GM18526 (cell line): ENCODE measurements around the gene CARD11.

Source experiments
- POLR2A ChIP-seq: IDR thresholded peaks from 3 replicates; pipeline ENCODE4 v1.6.1; 2011; ENCODE audit not compliant: insufficient read length; ENCODE audit errors: extremely low read depth

Gene CARD11

DNA sequence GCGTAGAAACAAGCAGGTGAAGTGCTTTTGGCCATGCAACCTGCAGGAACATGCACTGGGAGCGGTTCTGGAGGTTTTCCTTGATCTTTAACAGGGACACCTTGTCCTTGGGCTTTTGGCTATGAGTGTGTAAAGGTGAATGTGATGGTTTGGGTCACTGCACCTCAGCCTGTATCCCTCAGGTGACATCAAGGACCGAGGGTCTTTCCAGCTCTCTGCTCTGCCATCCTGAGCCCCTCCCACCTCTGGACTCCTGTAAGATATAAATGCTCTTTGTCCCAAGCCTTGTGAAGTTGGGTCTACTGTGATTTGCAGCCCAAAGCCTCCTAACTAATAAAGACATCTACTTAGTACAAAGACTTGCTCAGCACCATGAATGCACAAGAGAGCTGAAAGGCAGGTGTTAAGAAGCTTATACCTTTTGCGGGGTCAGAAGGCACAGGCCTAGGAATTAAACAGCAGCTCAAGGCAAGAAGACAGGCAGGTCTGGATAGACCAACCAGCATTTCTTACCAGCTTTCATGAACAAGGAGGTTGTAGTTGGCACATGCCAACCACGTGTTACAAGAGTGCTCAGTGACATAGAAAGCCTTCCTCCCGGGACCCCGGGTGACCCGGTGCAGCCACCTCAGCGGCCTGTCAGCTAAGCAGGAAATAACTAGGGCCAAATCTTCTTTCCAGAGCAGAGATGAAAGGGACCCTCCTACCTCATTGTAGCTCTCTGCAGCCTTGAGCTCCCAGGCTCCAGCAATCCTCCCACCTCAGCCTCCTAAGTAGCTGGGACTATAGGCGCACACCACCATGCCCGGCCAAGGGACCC, 89.9 kb downstream of the CARD11 start:
- TF ChIP-seq POLR2A: no peak

DNA sequence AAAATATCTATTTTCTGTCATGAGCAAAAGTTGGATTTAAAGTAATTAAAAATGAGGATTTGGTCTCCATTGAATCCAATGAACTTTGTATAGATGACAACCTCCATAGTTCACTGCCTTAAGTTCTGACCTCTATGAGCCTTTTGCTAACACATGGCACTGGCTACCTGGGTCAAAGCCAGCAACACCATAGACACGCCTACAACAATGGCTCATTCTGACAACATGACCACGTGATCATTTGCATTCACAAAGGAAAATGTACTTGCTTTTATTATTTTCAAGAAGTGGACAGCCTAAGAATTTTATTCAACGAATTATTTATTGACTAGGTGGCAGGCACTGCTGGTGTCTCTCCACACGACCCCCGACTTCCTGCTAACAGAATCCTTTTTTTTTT, 90.6 kb downstream of the CARD11 start:
- no peak for TF ChIP-seq POLR2A

DNA sequence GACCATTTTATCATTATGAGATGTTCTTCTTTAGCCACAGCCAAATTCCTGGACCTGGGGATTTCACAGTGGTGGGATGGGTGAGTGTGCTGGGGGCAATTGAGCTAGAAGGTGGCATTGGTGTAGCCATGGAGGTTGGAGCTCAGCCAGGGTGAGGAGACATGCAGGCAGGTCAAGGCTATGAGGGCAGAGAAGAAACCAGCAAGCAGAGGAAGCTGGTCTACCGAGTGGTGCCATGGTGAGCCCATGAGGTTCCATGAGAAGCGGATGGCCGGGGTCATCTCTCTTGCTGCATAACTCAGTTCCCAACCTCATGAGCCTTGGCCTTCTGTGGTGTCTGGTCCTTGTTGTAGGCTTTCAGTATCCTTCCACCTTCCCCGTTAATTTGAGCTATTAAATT, 91.4 kb downstream of the CARD11 start:
- TF ChIP-seq POLR2A: no peak

DNA sequence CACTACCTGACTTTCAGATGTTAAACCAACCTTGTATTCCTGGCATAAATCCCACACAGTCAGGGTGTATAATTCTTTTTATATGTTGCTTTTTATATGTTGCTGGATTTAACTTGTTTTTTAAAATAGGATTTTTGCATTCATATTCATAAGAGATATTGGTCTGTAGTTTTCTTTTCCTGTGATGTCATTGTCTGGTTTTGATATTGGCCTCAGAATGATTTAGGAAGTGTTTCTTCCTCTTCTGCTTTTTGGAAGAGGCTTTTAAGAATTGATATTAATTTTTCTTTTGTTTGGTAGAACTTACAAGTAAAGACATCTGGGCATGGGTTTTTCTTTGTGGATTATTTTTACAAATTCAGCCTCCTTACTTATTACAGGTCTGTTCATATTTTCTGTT, 93.1 kb downstream of the CARD11 start:
- TF ChIP-seq POLR2A: no peak

DNA sequence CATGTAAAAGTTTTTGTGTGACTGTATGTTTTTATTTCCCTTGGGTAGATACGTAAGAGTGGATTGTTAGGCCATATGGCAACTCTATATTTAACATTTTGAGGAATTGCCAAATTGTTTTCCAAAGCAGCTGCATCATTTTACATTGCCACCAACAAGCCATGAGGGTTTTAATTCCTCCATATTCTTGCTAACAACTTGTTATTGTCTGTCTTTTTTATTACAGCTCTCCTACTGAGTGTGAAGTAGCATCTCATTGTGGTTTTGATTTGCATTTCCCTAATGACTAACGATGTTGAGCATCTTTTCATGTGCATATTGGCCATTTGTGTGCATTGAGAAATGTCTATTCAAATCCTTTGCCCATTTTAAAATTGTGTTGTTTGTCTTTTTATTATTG, 94.9 kb downstream of the CARD11 start:
- no peak for TF ChIP-seq POLR2A

DNA sequence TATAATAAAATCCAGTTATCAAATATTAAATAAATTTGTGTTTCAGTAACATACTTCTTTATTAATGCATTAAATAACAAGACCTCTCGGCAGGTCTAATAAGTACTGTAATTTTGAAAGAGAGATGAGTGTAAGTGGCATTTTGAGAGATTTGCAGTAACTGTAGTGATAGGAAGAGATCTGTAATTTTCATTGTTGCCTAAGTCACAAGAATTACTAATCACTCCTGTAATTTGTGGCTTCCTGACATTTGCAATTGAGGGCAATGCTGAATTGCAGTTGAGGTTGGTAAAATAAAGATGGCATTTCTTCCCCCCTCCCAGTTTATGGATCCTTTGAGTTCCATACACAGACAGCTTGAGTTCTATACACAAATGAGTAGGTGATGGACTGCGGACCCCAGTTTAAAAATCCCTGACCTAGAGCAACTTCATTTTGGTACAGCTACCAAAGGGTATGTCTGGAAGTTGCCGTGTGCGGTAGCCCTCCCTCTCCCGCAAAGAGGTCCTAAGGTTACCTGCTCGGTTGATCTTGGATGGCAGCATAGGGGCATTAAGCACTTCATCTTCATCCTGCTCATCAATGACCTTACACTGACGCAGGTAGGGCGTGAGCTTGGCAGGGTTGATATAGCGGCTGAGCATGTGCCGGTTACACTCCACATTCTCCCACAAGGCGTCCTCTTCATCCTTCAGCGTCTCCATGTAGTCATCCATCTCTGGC, 96.4 kb downstream of the CARD11 start:
- no peak for TF ChIP-seq POLR2A

DNA sequence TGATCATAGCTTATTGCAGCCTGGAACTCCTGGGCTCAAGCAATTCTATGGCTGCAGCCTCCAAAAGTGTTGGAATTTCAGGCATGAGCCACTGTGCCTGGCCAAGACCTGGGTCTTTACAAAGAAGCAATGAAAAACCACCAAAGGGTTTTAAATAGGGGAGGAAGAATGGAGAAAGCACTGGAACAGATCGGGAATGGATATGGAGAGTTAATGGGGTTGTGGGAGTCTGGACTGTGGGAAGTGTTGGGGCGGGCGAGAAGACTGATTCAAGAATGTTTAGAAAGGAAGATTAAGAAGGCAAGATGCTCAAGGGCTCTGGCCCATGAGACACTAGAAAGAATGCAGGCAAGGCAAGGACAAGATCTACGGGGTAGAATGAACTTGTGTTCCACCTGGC, 98.5 kb downstream of the CARD11 start:
- TF ChIP-seq POLR2A: no peak

DNA sequence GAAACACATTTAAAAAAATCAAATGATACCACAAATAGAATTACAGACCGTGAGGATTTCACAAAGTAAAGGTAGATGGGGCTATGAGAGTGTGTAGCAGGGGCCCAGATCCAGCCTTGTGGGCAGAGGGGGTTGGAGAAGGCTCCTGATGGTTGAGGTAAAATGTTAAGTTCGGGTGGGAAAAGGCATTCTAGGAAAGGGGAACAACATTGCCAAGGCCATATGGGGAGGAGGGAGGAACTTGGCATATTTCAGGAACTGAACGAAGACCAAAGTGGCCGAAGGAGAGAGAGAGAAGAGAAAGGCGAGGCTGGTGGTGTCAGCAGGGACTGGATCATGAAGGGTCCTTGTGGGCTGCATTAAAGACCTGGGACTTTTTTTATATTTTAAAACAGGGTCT, 98.9 kb downstream of the CARD11 start:
- no peak for TF ChIP-seq POLR2A

DNA sequence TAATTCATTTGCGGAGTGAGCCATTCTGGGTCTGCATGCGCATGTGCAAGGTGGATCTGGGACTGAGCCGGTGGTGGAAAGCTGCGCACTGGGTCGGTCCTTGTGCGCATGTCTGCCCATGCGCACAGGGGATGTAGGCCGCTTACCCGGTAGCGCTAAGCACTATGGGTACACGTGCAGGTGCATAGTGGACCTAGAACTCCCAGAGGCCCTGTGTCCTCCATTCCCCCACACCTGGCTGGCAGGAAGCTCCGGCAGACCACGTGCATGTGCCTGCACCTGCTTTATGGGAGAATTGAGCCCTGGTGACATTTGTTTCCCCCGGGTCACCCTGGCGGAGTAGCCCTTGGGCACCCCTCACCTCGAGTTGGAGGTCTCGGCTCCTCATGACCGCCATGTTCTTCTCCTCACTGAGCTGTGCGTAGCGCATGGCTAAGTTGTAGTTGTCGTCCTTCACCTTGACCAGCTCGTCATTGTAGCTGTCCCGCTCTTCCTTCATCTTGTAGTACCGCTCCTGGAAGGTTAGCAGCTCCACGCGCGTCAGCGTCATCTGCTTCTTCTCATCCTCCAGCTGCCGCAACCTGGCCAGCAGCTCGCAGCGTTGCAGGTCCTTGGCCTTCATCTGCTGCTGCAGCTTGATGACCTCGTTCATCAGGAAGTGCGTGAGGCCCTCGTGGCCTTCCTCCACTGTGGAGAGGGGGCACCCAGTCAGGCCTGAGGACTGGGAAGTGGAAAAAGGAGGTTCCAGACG, 99.6 kb downstream of the CARD11 start:
- no peak for TF ChIP-seq POLR2A

DNA sequence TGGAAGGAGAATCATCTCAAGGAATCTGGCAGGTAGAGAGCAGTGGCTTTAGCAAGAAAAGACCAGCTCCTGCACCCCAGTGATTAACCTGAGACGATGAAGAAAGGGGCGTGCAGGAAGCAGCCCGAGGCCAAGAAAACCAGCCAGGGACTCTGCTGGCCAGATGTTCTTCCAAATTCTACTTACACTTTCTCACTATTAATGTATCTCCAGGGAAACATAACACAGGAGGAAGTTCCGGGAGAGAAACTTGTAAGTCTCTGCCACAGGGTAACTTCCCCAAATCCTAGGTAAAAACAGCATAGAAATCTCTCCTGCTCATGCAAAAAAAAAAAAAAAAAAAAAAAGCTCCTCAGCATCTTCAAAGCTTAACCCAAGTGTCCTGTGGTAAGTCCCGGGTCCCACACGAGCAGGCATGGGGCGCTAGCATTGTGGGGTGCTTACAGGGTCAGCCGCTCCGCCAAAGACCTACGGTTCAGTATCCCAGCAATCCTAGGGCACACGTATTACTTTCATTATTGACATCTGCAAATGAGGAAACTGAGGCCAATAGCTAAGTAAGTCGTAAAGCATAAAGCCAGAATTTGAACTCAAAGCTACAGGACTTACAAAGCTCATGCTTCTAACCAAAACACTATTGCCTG, 102.3 kb downstream of the CARD11 start:
- TF ChIP-seq POLR2A: no peak

DNA sequence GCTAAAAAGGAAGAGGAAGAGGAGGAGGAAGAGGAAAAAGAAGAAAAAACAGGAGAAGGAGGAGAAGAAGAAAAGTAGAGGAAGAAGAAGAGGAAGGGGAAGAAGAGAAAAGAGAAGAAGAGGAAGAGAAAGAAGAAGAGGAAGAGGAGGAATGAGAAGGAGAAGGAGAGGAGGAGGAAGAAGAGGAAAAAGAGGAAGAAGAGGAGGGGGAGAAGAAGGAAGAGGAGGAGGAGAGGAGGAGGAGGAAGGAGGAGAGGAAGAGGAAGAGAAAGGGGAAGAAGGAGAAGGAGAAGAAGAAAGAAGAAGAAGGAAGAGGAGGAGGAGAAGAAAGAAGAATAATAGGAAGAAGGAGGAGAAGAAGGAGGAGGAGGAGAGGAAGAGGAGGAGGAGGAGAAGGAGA, 103.2 kb downstream of the CARD11 start:
- TF ChIP-seq POLR2A: no peak

DNA sequence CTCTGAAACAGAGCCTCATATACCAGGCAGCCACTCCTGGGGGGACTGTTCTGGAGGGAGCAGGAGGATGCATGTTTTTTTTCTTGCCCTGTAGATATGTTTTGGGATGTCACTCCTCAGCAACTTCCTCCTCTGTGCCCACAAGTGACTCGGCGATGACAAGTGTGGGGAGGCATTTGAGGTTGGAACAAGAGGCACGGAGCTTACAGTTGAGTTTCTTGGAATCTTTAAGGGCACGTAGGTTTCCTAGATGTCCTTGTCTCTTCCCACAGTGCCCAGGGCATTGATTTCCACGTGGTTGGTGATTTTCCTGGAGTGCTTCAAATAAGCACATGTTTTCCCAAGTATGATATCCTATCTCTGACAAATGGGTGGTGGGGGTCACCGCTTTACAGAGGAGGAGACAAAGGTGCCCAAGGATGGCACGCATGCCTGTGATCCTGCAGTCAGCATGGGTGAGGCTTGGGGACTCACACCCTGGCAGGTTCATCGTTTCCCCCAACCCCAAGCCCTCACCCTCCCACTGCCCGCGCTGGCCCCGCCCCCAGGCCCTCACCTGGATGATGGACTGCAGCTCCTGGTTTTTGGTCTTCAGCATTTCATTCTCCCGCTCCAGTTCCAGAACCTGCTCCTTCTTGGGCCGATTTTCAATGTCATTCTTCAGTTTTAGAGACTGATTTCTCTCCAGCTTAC, 104.3 kb downstream of the CARD11 start:
- TF ChIP-seq POLR2A: no peak

DNA sequence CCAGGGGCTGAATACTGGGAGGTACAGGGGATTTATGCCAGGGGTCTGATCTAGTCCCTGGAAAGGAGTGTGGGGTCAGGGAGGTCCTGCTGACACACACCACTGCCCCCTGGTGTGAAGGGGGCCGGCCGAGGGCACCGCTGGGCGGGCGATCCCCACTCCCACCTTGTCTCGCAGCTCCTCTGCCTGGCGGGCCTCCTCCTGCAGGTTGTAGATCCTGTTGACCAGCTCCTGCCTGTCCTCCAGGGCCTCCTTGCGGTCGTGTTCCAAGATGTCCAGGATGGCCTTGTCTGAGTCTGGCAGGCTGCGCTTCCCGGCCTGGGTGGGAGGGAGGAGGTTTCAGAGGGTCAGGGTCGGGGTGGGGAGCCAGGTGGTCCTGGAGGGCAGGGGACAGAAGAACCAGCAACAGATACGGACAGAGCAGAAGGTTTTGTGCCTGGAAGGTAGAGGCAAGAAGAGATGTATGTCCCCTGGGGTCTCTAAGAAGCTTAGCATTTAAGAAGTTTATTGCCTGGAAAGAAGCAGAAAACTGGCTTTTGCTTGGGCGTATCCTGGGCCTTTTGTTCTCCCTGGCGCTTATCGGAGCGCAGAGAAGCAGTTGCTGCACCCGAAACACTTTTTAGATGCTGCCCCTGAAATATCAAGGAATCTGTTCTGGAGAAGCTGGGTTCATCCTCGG, 105.0 kb downstream of the CARD11 start:
- TF ChIP-seq POLR2A: no peak
